Effector CD8-positive, alpha-beta T cell (primary cell): ENCODE measurements around the gene SPTBN4.
"Not testable (repeated sequence)": the region's sequence is repeated elsewhere in the genome, so short reads cannot be mapped to it uniquely, and the experiment has no call there.

Experiments used
- DNase-seq: peaks from one replicate; lab custom pipeline; 2025; lab: John Stamatoyannopoulos, UW

SPTBN4 gene

DNA sequence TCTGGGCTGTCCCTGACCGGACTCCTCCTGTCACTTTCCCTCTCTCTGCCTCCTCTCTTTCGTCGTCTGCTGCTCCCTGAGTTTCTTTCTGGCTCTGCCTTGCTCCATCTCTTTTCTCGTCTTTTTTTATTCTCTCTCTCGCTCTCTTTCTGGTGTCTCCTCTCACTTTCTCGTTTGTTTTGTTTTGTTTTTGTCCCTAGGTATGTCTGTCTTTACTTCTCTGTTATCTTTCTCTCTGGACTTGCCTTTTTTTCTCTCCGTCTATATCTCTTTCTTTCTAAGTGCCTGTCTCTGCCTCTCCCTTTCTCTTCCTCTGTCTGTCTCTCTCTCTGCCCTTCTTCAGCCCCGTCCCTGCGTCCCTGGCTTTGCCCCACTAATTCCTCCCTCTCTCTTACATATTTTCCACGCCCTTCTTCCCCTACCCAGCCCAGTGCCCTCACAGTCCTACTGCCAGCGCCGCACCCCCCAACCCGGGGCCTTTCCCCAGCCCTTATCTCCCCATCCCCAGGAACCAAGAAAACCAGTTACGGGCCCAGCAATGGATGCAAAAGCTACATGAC, 61.8 kb downstream of the SPTBN4 start:
- DNase-seq = no peak

DNA sequence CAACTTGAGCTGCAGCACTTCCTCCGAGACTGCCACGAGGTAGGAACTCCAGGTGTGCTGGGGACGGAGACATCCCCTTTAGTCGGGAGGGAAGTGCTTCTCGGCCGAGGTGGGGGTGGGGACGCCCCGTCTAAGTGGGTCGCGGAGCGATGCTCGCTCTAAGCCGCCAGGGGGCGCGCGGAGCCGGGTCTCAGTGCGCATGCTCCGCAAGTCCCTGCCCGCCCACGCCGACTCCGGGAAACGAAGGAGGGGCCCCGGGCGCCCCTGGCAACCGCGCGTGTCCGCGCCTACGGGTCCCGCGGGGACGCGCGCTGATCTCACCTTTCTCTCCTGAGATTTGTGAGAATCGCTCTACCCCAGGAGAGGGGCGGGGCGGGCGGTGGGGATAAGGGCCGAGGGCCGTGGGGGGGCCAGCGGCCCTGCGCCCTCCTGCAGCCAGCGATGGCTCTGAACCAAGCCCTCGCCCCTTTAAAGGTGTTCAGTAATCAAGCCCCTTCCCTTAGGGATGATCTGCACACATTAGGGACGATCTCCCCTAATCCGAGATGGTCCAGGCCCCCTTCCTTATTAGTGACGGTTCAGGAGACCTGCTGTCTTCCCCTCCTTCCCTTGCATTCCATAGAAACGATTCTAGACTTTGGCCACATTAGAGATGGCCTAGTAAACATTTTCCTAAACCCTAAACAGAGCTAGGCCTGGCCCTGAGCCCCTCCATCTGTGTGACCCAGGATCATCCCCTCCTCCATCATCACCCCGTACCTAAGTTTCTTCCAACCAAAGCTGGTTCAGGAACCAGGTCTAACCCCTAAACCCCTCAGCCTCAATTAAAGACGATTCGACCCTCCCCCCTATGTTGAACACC, 62.5 kb downstream of the SPTBN4 start:
- DNase-seq = peak; percentile 85

DNA sequence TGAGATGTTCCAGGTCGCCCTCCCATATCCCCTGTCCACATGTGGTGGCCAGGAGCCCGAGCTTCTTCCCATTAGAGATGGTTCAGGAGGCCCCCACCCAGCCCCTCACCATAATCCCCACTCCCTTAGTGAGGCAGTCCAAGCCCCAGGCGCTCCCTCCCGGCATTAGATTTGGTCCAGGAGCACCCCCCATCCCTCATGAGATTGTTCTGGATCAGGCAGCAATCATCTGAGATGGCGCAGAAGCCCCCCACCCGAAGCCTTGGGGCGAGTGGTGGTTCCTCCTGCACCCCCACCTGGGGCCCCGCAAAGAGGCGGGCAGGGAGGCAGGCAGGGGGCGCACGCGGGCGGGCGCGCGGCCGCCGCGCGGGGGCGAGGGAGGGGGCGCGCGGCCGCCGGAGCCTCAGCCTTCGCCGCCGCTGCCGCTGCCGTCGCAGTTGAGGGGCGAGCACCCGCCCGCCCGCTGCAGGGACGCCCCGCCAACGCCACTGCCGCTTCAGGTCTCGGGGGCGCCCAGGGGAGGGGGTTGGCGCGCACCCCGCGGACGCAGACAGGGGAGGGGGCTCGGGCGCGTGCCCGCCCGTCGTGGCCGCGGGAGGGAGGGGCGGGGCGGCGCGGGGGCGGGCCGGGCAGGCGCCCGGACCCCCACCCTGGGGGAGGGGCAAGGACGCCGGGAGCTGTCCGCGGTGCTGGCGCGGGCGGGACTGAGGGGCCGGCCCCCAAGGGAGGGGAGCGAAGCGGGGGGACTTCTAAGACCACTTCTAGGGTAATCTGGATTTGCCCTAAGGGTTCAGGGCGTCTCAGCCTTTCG, 63.5 kb downstream of the SPTBN4 start:
- DNase-seq = no peak

DNA sequence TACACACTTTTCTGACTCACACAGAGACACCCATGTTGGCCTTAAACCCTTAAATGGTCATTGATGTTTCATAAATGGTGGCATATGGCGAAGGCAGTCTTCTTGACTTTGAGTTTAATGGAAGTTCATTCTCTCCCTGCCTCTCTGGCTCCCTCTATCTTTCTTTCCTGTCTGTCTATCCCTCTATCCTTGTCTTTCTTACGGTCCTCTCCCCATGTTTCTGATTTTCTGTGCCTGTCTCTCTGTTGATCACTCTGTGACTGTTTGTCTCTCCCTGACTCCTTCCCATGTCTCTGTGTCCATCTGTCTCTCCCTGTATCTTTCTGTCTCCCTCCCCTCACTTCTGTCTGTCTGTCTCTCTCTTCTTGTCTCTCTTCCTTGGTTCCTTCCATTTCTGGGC, 66.7 kb downstream of the SPTBN4 start:
- DNase-seq = no peak

DNA sequence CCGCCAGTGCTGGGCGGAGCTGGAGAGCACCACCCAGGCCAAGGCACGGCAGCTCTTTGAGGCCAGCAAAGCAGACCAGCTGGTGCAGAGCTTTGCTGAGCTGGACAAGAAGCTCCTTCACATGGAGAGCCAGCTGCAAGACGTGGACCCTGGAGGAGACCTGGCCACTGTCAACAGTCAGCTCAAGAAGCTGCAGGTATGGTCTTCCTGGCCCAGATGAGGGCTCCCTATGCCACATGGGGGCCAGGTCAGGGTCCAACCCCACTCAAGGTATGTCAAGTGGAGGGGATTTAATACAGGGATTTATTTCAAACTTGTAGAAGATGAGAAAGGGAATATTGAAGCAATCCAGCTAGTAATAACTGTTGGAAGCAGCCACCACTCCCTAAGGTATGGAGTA, 67.3 kb downstream of the SPTBN4 start:
- DNase-seq = no peak

DNA sequence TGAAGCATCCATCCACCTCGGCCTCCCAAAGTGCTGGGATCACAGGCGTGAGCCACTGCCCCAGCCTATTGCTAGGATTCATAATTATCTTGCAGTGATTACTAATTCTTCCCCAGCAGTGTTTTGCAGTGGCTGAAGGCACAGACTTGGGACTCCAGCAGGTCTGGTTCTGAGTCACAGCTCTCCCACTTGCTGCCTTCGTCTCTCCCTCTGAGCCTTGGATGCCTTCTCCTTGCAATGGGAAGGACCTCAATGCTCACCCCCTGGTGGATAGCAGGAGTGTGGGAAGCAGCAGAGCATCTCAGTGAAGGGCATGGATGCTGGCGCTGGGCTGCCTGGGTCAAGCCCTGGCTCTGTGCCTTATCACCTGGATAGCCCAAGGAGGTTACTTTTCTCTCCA, 72.3 kb downstream of the SPTBN4 start:
- no peak for DNase-seq

DNA sequence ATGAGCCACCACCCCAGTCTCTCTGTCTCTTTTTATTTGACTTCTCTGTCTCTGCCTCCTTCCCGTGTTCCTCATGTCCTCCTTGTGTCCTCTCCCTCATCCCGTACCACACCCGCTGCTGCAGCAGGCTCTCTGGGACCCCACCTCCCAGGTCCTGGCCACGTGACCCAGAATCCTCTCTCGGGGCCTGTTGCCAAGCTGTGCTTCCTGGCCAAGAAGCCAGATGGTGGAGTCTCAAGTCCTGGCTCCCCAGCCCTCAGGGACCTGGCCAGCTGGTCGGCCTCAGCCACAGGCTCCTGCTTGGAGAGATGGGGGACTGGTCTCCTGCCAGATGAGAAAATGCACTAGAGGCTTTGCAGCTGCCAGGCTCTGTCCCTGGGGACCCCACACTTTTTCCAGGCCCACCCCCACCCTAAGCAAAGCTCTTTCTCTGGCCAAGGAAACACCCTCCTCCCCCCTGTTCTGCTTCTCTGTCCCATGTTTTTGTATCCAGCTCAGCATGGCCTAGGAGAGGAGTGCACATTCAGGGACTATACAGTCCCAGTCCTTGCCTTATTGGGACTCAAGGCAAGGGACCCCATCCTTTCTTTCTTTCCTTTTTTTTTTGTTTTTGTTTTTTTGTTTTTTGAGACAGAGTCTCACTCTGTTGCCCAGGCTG, 75.5 kb downstream of the SPTBN4 start:
- no peak for DNase-seq

DNA sequence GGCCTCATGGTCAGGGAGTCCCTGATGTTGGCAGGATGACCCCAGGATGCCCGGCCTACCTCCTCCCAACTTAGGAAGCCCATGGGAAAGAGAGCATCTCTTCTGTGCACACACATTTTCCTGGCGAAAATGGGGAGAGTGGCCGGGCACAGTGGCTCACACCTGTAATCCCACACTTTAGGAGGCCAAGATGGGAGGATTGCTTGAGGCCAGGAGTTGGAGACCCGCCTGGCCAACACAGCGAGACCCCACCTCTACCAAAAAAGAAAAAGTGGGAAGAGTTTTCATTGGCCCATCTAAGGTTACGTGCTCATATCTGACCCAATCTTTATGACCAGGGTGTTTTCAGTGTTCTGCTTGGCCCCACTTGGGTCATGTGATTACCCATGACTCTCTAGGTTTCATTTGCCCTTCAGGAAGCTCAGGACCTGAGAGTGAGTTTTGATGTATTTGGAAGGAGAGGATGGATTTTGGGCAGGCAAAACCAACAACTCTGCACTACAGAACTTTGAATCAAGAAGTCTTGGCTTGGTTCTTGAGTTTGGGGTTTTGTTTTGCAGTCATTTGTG, 76.3 kb downstream of the SPTBN4 start:
- DNase-seq = no peak

DNA sequence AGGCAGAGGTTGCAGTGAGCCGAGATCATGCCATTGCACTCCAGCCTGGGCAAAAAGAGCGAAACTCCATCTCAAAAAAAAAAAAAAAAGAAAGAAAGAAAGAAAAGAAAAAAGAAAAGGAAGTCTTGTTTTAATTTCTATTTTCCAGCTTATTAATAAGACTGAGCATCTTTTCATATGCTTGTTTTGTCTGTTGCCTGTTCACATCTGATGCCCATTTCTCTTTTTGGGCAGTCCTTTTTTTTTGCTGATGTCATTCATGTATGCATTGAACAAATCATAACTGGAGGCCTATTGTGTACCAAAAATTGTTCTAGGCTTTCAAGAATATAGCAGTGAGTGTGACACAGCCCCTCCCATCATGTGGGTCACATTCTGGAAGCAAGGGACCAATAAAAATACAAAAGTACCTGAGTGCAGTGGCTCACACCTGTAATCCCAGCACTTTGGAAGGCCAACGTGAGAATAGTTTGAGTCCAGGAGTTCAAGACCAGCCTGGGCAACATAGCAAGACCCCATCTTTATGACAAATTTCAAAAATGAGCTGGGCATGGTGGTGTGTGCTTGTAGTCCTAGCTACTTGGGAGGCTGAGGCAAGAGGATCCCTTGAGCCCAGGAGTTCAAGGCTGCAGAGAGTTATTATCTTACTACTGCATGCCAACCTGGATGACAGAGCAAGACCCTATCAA, 79.5 kb downstream of the SPTBN4 start:
- not testable (repeated sequence) for DNase-seq

DNA sequence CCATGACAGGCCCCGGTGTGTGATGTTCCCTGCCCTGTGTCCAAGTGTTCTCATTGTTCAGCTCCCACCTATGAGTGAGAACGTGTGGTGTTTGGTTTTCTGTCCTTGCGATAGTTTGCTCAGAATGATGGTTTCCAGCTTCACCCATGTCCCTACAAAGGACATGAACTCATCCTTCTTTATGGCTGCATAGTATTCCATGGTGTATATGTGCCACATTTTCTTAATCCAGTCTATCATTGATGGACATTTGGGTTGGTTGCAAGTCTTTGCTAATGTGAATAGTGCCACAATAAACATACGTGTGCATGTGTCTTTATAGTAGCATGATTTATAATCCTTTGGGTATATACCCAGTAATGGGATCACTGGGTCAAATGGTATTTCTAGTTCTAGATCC, 80.4 kb downstream of the SPTBN4 start:
- not testable (repeated sequence) for DNase-seq

DNA sequence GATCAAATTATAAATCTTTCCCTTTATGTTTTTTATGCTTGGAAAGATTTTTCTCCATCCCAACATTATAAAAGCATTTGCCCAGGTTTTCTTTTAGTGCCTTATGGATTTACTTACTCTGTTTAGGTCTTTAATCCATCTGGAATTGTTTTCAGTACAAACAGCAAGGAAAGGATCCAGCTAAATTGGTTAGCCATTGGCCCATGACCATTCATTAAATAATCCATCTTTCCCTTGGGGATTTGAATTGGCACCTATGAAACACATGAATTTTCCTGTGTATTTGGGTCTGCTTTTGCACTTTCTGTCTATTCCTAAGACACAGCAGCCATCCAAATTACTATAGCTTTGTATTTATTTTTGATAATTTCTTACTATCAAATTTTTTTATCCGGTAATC, 81.0 kb downstream of the SPTBN4 start:
- no peak for DNase-seq

DNA sequence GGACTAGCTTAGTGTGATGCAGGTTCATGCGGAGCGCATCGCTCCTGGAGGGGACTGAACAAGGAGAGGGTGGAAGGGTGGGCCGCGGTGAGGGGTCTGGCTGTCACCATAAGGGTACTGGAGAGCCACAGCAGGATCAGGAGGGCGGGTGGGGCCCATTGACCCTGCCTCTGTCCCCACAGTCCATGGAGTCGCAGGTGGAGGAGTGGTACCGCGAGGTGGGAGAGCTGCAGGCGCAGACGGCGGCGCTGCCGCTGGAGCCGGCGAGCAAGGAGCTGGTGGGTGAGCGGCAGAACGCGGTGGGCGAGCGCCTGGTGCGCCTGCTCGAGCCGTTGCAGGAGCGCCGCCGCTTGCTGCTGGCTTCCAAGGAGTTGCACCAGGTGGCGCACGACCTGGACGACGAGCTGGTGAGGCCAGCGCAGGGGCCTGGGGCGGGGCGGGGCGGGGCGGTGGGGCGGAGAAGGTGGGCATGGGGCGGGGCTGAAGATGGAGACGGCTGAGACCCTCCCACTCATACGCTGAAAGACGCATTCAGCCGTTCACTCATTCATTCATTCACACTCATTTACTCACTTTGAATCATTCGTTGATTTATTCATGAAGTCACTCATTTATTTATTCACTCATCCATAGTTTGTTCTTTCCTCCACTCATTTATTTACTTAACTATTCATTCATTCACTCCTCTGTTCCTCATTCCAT, 82.4 kb downstream of the SPTBN4 start:
- DNase-seq = peak; percentile 65

DNA sequence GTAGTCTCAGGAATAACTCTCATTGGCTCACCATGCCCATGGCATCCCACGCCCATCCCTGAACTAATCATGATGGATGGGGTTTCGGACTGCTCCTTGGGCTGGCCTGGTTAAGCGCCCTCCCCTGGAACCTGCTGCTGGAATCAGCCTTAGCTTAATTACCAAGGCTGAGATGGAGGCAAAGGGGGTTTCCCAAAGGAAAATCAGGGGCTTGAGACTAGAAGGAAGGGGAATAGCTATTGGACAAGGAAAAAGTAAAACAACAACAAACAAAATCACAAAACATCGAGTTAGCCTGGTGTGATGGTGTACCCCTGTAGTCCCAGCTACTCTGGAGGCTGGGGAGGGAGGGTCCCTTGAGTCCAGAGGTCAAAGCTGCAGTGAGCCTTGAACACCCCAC, 84.2 kb downstream of the SPTBN4 start:
- DNase-seq = no peak

DNA sequence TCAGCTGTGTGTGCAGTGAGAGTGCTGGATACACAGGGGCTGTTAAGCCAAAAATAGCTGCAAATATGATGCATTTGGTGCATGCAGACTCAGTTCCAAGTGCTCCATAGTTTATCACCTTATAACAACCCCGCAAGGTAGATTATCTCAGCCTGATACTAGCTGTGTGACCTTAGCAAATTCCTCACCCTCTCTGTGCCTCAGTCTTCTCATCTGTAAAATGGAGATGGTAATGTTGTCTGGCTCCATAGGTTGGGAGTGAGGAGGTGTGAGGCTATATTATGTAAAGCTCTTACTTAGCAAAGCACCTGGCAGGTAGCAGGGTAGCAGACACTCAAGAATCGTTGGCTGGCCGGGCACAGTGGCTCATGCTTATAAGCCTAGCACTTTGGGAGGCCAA, 86.0 kb downstream of the SPTBN4 start:
- no peak for DNase-seq

DNA sequence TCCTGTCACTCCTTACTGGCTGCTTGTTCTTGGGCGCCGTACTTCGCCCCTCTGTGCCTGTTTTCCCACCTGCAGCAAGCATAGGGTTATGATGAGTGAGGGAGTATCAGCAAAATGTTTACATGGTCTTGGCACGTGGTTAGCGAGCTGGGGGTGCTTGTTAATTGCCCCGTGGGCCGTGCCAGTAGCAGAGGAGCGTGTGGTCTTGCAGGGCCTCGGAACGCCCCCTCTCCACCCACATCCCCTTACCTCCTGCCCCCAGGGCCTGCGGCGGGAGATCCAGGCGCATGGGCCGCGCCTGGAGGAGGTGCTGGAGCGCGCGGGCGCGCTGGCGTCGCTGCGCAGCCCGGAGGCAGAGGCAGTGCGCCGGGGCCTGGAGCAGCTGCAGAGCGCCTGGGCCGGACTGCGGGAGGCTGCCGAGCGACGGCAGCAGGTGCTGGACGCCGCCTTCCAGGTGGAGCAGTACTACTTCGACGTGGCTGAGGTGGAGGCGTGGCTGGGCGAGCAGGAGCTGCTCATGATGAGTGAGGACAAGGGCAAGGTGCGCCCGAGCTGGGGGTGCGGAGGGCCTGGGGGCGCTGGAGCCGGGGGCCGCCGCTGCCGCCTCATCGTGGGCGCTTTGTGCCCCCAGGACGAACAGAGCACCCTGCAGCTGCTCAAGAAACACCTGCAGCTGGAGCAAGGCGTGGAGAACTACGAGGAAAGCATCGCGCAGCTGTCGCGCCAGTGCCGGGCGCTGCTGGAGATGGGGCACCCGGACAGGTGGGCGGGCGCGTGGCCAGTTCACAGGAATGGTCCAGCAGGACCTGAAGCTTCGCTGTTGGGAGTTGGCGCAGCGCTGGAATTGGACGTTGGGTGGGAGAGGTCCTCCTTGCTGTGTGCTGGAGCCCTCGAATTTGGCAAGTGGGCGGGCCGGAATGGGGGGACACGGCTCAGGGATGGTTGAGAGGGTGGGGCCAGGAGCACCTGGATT, 87.4 kb downstream of the SPTBN4 start:
- DNase-seq = no peak

DNA sequence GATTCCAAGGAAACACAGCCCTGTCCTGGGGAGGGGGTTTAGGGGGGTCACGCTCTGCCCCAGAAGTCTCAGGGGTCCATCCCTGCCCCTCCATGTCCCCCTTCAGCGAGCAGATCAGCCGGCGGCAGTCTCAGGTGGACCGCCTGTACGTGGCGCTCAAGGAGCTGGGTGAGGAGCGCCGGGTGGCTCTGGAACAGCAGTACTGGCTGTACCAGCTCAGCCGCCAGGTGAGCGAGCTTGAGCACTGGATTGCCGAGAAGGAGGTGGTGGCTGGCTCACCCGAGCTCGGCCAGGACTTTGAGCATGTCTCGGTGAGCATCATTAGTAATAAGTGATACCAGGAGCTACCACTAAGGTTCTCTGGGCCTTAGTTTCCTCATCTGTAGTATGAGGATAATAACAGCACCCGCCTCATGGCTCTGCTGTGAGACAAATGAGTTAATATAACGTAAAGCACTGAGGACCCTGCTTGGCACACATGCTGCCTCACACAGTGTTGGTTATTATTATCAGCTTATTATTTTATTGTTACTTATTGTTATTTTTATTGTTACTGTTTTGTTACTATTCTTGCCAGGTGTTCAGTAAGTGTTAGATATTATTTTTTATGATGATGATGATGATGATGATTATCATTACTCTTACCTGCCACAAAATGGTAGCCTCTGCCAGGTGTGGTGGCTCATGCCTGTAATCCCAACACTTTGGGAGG, 89.3 kb downstream of the SPTBN4 start:
- no peak for DNase-seq

DNA sequence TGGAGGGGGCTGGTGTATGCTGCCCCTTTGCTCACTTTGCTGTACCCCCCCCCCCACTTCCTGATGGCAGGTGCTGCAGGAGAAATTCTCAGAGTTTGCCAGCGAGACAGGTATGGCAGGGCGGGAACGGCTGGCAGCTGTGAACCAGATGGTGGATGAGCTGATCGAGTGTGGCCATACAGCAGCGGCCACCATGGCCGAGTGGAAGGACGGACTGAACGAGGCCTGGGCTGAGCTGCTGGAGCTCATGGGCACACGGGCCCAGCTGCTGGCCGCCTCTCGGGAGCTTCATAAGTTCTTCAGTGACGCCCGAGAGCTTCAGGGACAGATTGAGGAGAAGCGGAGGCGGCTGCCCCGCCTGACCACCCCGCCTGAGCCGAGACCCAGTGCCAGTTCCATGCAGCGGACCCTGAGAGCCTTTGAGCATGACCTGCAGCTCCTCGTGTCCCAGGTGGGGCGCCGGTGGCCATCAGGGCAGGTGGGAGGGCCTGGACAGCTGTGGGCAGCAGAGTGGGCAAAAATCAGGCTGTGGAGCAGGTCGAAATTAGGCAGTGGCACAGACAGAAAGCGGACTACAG, 90.2 kb downstream of the SPTBN4 start:
- DNase-seq = no peak

DNA sequence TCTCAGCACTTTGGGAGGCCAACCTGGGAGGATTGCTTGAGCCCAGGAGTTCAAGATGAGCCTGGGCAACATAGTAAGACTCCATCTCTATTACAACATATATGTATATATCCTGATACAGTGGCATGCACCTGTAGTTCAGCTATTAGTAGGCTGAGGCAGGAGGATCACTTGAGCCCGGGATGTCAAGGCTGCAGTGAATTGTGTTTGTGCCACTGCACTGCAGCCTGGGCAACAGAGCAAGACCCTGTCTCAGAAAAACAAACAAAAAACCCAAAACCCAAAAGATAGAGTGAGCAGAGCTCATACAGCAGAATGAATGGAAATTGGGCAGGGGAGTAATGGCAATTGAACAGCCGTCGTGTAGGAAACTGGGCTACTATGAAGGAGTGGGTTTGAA, 92.6 kb downstream of the SPTBN4 start:
- no peak for DNase-seq

DNA sequence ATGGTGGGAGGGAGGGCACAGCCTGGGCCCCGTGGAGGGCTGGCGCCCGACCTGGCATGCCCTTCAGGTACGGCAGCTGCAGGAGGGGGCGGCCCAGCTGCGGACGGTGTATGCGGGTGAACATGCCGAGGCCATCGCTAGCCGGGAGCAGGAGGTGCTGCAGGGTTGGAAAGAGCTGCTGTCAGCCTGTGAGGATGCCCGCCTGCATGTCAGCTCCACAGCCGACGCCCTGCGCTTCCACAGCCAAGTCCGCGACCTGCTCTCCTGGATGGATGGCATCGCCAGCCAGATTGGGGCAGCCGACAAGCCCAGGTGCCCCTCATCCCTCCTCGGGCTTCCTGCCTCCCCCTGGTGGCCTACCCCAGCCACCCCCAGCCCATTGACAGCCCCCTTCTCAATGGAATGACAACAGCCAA, 93.3 kb downstream of the SPTBN4 start:
- DNase-seq = no peak
